Endodermal cell (in vitro differentiated cells): ENCODE results near the gene CLDN12. TPM values are rescaled to one million over a fixed set of nuclear protein-coding genes. Genes with fewer than 3 reads are reported as not detected.

Experiments used
- DNase-seq: peaks from one replicate; pipeline ENCODE4 v3.0.0-alpha.2; 2017
- H3K27ac ChIP-seq: 2 replicates; pipeline ENCODE4 v1.5.1; 2013; ENCODE audit warnings: mild to moderate bottlenecking, low read depth, low read length, moderate library complexity
- H3K27me3 ChIP-seq: 2 replicates; pipeline ENCODE4 v1.6.1; 2013; ENCODE audit warnings: mild to moderate bottlenecking, low read length, moderate library complexity; ENCODE audit not compliant: insufficient read depth, control insufficient read depth, poor library complexity, severe bottlenecking
- H3K36me3 ChIP-seq: 2 replicates; pipeline ENCODE4 v1.7.0; 2013; ENCODE audit warnings: mild to moderate bottlenecking, low read length, moderate library complexity; ENCODE audit not compliant: control insufficient read depth, insufficient read depth
- H3K4me1 ChIP-seq: one replicate; pipeline ENCODE4 v1.7.0; 2013; ENCODE audit warnings: low read length; ENCODE audit not compliant: control insufficient read depth, insufficient read depth
- H3K4me3 ChIP-seq: 2 replicates; pipeline ENCODE4 v1.5.1; 2013; ENCODE audit warnings: mild to moderate bottlenecking, low read length, moderate library complexity
- H3K9ac ChIP-seq: 2 replicates; pipeline ENCODE4 v1.6.1; 2013; ENCODE audit warnings: mild to moderate bottlenecking, low read length, moderate library complexity; ENCODE audit not compliant: poor library complexity, severe bottlenecking; ENCODE audit errors: extremely low read depth
- H3K9me3 ChIP-seq: 2 replicates; pipeline ENCODE4 v1.6.1; 2013; ENCODE audit warnings: mild to moderate bottlenecking, low read length, moderate library complexity; ENCODE audit not compliant: control insufficient read depth
- H3K27ac Mint-ChIP-seq: 2 replicates; pipeline ENCODE4 v1.8.0; 2020; ENCODE audit warnings: mixed read lengths
- H3K27me3 Mint-ChIP-seq: 2 replicates; pipeline ENCODE4 v1.8.0; 2021; ENCODE audit warnings: mild to moderate bottlenecking, mixed read lengths; ENCODE audit not compliant: insufficient read depth
- H3K36me3 Mint-ChIP-seq: 2 replicates; pipeline ENCODE4 v1.8.0; 2020; ENCODE audit warnings: low read depth, mixed read lengths
- H3K4me1 Mint-ChIP-seq: 2 replicates; pipeline ENCODE4 v1.8.0; 2020; ENCODE audit warnings: mixed read lengths
- H3K4me3 Mint-ChIP-seq: 2 replicates; pipeline ENCODE4 v1.8.0; 2020; ENCODE audit warnings: mild to moderate bottlenecking, moderate library complexity, mixed read lengths
- H3K9me3 Mint-ChIP-seq: 2 replicates; pipeline ENCODE4 v1.8.0; 2020; ENCODE audit warnings: mild to moderate bottlenecking, mixed read lengths
- CTCF ChIP-seq: fragments of 200-600 bp; sonication (generic); conservative IDR thresholded peaks from 2 replicates; pipeline ENCODE4 v1.5.0; 2021; ENCODE audit warnings: antibody characterized with exemption, mild to moderate bottlenecking
- WGBS, 2 experiments: methylation state at CpG; one replicate each; pipeline versions ENCODE4 v1.1.5 to v1.1.7; 2013; ENCODE audit warnings: missing lambda C conversion rate in 2 of 2, mixed read lengths in 1 of 2; ENCODE audit not compliant: insufficient coverage in 1 of 2, insufficient read length in 1 of 2; 5-methylcytosine and 5-hydroxymethylcytosine counted together
- total RNA-seq, 2 donors: library from RNA; stranded (reverse); fragmentation: NEBNext Ultra II Directional in 1 of 2; extraction: Animal tissue kit (Norgen Biotek cat#: 25700) in 1 of 2; gene quantifications; 2 replicates in 1 of 2; 3 replicates in 1 of 2; pipeline ENCODE4 v1.2.1, GENCODE V29; 2021

Gene CLDN12
- total RNA-seq, 2 donors from 2014 or later = 50.3 to 51.6 TPM

GRCh38 chr7:90432752-90433151 is 29.5 kb downstream of the CLDN12 start:
- Mint-ChIP-seq H3K4me3 (no peak overlapping the region), H3K4me1 (no peaks in the 10 kb centered on the region), H3K27me3 (peaks cover 4% of the 10 kb centered on the region), H3K9me3 (peaks cover 16% of the 10 kb centered on the region), H3K36me3 (no peaks in the 10 kb centered on the region), H3K27ac (no peak overlapping the region)
- no peak overlapping the region for H3K9ac ChIP-seq
- no peaks in the 10 kb centered on the region for H3K27me3 ChIP-seq
- WGBS, 2 experiments = 66 to 85% methylated on average over 3 to 10 of the region's 10 CpGs
- no peak overlapping the region for H3K27ac ChIP-seq
- DNase-seq = no peak
- peaks cover 28% of the 10 kb centered on the region for H3K9me3 ChIP-seq
- H3K4me1 ChIP-seq = no peaks in the 10 kb centered on the region
- no peak overlapping the region for H3K4me3 ChIP-seq
- TF ChIP-seq CTCF = no peak
- no peaks in the 10 kb centered on the region for H3K36me3 ChIP-seq

GRCh38 chr7:90433221-90433620 is 30.0 kb downstream of the CLDN12 start:
- Mint-ChIP-seq H3K27me3 (peaks cover 4% of the 10 kb centered on the region), H3K36me3 (no peaks in the 10 kb centered on the region), H3K4me1 (no peaks in the 10 kb centered on the region), H3K4me3 (no peak overlapping the region), H3K9me3 (peaks cover 19% of the 10 kb centered on the region), H3K27ac (no peak overlapping the region)
- no peak overlapping the region for H3K9ac ChIP-seq
- DNase-seq = no peak
- H3K27me3 ChIP-seq = no peaks in the 10 kb centered on the region
- no peak overlapping the region for H3K4me3 ChIP-seq
- no peaks in the 10 kb centered on the region for H3K36me3 ChIP-seq
- WGBS, 2 experiments = 95 to 100% methylated on average over 2 to 3 of the region's 3 CpGs
- no peak for TF ChIP-seq CTCF
- H3K4me1 ChIP-seq = no peaks in the 10 kb centered on the region
- H3K27ac ChIP-seq = no peak overlapping the region
- peaks cover 28% of the 10 kb centered on the region for H3K9me3 ChIP-seq

GRCh38 chr7:90445633-90446032 is 42.4 kb downstream of the CLDN12 start:
- WGBS, 2 experiments = 60 to 83% methylated on average over 1 to 2 of the region's 2 CpGs
- H3K27ac ChIP-seq = no peak overlapping the region
- H3K9me3 Mint-ChIP-seq = no peaks in the 10 kb centered on the region
- peaks cover 33% of the 10 kb centered on the region for H3K27me3 ChIP-seq
- H3K27me3 Mint-ChIP-seq = peaks cover 20% of the 10 kb centered on the region
- no peak overlapping the region for H3K4me3 ChIP-seq
- H3K27ac Mint-ChIP-seq = no peak overlapping the region
- no peaks in the 10 kb centered on the region for H3K36me3 Mint-ChIP-seq
- TF ChIP-seq CTCF = no peak
- H3K9me3 ChIP-seq = no peaks in the 10 kb centered on the region
- H3K36me3 ChIP-seq = no peaks in the 10 kb centered on the region
- no peak overlapping the region for H3K4me3 Mint-ChIP-seq
- DNase-seq = no peak
- H3K4me1 Mint-ChIP-seq = peaks cover 8% of the 10 kb centered on the region
- H3K4me1 ChIP-seq = no peaks in the 10 kb centered on the region
- H3K9ac ChIP-seq = no peak overlapping the region
